HG03060 (cell line): ENCODE results near the gene COL5A1.

Experiments
- ATAC-seq: cut with Tn5 transposase; IDR thresholded peaks from one replicate; pipeline ENCODE4 v1.9.1; 2021; ENCODE audit warnings: low read depth, moderate number of reproducible peaks; ENCODE audit not compliant: unreplicated experiment

The COL5A1 gene

DNA sequence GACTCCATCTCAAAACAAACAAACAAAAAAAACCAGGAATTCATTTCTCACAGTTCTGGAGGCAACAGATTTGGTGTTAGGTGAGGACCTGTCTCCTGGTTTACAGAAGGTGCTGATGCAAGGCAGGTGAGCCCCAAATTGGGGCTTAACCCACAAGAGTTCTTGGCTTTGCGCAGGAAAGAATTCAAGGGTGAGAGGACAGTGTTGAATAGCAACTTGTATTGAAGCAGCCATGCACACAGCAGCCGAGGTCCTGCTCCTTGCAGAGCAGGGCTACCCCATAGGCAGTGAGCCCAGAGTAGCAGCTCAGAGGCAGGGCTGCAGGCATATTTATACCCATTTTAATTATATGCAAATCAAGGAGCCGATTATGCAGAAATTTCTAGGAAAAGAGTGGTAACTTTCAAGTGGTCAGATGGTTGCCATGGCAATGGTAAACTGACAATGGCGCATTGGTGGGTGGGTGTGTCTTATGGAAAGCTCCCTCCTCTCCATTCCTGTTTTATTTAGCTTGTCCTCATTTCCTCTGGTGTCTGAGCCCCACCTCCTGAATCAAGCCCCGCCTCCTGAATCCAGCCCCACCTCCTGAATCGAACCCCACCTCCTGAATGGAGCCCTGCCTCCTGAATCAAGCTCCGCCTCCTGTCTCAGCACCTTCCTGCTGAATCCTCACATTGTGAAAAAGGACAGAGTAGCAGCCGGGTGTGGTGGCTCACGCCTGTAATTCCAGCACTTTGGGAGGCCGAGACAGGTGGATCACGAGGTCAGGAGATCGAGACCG lies 34.5 kb upstream of the COL5A1 start:
- no peak for ATAC-seq

DNA sequence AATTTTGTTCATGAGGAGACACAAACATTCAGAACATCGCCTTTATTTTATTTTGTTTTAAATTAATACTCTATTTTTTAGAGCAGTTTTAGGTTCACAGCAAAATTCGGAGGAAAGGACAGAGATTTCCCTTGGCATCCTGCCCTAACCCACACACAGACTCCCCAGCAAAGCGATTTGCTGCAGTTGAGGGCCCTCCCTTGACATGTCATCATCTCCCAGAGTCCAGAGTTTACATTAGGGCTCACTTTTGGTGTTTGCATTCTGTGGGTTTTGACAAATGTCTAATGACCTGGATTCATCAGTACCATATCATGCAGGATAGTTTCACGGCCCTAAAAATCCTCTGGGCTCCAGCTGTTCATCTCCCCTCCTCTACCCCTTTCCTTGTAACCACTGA lies 33.6 kb upstream of the COL5A1 start:
- ATAC-seq: no peak

DNA sequence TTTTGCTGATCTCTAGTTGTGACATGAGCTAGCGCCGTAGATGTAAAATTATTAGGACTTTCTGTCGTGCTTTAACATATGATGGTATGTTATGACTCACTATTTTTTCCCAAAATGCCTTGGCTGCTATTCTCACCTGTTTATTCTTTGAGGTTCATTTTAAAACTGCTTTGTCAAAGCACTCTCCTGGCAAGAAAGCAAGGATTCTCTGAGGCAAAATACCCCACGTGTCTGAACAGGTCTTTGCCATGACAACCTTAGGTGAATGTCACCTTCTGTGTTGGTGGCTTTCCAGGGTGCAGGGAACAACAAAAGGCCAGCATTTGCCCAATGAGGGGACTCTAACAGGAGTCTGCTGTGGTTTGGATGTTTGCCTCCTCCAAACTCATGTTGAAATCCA lies 30.6 kb upstream of the COL5A1 start:
- ATAC-seq: no peak

DNA sequence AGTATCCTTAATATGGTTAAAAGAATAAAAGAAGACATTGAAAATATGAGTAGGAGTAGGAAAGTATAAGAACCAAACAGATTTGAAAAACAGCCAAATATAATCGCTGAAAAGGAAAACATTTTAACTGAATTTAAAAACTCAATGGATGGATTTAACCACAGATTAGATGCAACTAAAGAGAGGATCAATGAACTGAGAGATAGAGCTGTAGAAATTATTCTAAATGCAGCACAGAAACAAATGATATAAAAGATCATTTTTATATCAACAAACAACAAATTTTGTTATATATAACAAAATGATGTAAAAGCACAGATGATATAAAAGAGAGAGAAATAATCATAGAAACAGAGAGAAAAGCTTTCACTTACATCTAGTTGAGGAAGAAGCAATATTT lies 29.3 kb upstream of the COL5A1 start:
- ATAC-seq: no peak

DNA sequence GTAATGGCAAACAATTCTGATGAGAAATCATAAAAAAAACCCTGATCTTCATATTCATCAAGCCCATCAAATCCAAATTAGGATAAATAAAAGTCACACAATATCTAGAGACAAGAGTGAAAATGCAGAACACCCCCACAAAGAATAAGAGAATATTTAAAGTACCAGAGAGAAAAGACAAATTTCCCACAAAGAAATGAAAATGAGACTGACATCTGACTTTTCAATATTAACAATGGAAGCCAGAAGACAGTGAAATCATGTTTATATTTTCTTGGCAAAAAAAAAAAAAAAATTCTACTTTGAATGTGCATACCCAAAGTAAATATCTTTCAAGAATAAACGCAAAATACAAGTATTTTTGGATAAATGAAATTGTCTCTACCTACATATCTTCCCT lies 28.9 kb upstream of the COL5A1 start:
- ATAC-seq: no peak

DNA sequence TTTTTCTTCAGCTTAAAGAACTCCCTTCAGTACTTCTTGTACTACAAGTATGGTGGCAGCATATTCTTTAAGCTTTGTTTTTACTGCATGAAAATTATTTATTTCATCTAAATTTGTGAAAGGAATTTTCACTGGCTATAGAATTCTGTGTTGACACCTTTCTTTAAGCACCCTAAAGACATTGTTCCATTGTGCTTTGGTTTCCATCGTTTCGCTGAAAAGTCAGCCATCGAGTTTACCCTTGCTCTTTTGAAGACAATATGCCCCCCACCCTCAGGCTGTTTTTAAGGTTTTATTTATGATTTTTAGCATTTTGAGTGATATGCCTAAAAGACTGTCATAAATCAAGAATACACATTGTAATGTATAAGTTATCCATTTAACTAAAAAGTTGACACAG lies 27.3 kb upstream of the COL5A1 start:
- ATAC-seq: no peak

DNA sequence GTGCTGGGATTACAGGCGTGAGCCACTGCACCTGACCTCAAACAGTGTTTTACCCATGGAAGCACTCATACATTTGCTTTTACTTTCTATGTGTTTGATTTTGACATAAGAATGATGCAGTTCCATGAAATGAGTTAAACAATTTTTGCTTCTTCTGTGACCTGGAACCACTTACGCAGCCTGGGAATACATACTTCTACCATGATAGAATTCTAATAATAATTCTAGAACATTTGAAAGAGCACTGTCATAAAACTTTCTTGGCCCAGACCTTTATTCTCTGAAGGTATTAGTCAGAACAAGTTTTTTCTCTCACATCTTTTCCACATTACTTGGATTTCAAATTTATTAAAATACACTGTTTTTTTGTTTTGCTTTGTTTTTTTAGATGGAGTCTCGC lies 25.3 kb upstream of the COL5A1 start:
- no peak for ATAC-seq

DNA sequence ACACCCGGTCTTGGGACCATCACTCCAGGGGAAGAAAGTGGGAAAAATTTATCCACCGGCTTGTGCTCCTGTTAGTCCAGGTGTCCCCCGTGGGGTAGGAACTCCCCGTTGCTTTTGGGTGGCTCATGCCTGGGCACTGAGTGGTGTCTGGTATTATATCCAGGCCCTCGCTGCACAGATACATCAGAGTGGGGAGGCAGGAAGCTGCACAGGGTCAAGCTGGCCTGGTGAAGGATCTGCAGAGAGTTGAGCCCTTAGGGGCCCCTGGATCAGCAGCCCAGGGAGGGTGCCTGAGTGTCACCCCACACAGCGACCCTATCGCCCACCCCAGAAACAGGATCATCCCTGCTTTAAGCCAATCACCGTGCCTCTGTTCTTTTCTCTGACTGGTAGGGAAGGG lies 24.4 kb upstream of the COL5A1 start:
- ATAC-seq: no peak

DNA sequence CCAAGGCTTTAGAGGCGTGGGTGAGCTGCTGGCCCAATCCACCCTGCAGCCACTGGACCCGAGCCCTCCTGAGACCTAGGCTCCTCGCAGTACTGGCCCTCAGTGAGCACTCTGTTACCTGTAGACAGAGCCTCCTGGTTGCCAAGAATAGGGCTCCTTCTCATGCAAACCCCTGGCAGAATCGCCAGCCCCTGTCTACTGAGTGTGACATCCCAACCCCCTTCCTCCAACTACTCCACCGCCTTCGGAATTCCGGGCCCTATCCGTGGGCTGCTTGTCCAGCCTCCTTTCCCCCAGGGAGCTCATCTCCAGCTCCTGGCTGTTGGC lies 23.8 kb upstream of the COL5A1 start:
- no peak for ATAC-seq

DNA sequence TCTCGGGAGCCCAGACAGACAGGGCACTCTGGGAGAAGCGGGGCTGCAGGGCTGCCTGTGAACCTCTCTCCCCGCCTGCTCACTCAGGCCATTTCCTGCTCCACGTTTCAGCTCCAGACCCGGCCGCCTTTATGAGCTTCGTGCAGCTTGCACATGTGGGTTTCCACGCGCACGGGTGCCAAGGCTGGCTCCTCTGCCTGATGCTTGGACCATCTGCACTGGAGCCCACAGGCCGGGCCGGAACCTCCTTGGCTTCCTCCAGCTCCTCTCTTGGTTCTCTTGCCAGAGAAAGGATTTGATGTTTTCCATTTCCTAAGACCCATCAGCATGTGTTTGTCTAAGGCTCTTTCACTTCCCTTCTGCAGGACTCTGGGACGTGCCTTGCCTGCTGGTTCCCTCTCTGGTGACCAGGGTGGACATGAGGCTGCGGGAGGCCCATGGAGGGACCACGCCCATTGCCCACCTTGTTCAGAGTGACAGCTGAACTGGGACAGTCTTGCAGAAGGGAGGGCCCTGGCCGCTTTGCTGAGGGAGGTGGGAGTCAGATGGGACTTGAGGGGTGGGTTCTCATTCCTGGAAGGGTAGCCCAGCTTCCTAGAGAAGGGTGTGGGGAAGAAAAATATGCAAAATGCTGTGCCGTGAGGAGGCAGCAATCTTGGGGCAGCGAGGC lies 23.3 kb upstream of the COL5A1 start:
- ATAC-seq: no peak

DNA sequence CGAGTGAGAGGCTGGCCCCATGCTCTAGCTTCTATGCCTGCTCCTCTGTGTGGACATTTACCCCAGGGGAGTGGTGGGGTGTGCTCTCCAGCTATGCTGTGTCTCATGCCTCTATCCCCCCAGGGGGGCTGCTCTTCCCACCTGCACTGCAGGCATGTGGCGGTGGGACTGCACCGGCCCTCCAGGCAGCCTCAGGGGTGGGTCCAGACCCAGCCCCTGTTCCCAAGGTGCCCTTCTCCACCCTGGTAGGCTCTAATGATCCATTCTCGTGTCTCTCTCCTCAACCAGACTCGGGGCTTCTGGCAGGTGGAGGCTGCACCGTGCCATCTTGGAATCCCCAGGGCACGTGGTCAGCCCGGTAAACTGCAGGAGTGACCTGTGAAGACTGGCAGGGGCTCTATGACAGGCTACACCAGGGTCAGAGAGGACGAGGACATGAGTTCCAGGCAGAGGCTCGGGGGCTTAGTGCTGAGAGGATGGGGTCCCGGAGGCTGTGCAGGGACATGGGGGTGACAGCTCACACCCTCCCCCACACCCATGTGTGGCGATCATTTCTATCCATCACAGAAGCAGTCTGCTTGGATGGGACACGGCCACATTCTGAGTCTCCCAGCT lies 22.7 kb upstream of the COL5A1 start:
- no peak for ATAC-seq

DNA sequence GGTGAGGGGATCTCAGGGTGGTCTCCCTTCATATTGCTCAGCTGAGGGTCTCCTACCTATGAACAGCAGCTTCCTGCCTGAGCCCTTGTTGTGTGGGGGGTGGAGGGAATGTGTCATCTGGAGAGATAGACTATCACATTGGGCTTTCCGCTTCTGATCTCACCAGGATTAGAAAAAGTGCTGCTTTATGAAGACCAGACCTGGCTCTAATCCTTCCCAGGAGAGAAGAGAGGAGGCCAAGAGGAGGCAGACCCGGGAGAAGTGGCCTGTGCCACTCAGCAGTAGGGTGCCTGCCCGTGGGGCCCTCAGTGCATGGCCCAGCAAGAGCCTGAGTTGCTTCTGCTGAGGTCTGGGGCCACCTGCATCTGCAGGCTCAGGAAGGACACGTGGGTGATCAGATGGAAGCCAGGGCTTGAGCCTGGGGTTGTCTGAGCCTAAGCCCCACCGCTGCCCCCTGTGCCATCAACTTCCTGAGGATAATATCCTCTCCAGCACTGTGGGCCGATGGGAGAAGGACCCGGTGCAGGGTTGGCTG lies 22.1 kb upstream of the COL5A1 start:
- ATAC-seq: no peak

DNA sequence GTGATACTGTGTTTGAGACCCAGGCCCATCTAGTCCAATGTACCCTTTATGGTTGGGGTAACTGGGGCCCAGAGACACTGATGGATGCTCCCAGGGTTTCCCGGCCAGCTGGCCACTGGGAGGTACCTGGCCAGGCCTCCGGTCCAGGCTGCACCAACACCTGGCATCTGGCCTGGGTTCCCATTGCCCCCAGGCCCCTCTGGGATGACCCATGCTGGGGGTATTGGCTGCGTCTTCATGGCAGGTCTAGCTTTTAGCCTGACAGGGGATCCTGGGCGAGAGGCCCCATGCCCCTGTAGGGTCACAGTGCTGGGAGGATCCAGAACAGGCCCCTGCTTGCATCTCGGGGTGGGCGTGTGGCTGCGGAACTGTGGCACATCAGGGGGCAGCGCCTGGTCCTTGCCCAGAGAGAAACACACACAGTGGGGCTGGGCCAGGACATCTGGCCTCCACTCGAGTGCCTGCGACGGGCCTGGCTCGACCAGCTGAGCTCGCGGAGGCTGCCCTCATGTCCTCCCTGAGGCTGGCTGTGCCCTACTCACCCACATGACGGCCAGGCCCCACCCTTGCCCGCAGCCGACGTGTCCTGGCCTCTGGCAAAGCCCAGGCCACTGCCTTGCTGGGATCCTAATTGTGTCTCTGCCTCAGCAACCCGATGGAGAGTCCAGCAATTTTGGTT lies 21.5 kb upstream of the COL5A1 start:
- no peak for ATAC-seq

DNA sequence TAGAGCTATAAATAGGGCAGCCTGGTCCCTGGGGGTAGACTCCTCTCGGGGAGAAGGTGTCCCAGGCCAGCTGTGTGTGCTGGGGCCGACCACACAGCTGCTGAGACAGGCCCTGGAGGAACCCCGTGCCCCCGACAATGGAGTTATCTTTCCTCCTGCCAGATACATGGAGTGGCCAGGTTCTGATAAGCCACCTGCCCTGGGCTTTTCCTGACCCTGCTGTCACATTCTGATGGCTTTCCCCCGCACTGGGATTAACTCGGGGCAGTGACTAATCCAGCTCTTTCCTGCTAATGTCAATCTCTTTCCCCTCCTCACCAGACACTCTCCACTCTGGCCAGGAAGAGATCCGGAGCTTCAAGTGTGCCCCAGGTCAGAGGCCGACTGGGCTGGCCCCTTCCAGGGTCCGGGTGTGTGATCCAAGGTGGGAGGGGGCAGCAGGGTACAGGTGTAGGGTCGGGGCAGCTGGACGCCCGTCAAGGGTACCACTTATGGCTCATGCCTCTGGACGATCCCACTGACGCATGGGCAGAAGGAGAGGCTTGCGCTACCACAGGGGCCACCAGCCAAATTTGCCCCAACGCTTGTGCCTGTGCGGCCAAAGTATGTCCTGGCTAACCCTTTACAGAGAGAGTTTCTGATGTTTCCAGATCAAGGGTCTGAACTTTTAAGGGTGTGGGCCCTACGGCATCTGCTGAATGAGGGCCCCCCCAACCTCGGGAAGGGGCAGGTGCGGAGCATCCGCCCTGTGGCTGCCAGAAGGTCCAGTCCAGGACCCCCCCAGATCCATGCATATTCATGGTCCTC lies 20.6 kb upstream of the COL5A1 start:
- ATAC-seq: no peak

DNA sequence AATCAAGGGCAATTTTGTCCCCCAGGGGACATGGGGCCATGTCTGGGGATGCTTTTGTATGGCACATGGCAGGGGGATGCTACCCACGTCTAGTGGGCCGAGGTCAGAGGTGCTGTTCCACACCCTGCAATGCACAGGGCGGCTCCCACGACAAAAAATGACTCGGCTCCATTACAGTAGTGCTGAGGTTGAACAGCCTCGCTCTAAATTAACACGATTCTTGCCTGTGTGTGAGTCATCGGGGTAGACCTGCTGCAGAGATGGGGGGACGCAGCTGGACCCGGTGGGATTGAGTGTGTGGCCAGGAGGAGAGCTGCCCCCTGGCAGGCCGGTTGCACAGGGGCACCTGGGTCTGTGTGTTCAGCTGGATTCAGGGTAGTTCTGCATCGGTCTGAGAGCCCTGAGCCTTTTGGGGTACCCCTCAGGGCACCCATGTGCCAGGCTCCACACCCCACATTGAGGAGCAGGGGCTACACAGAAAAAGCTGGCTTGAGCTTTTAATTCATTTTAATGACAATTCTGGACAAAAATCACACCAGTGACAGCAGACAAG lies 20.0 kb upstream of the COL5A1 start:
- ATAC-seq: no peak

DNA sequence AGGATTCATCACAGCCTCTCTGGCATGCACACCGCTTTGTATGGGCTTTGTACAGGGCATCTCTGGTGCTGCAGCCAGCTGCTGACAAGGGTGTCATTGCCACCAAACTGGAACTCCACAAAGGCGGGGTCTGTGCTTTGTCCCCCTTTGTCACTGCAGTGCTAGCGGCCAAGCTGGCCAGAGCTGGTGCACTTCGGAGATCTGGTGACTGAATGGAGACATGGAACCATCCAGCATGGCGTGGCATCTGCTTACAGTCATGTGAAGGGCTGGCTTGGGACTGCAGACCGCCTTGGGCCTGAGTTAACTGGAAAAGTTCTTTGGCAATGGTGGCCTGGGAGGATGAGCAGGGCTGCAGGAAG lies 18.7 kb upstream of the COL5A1 start:
- ATAC-seq: no peak

DNA sequence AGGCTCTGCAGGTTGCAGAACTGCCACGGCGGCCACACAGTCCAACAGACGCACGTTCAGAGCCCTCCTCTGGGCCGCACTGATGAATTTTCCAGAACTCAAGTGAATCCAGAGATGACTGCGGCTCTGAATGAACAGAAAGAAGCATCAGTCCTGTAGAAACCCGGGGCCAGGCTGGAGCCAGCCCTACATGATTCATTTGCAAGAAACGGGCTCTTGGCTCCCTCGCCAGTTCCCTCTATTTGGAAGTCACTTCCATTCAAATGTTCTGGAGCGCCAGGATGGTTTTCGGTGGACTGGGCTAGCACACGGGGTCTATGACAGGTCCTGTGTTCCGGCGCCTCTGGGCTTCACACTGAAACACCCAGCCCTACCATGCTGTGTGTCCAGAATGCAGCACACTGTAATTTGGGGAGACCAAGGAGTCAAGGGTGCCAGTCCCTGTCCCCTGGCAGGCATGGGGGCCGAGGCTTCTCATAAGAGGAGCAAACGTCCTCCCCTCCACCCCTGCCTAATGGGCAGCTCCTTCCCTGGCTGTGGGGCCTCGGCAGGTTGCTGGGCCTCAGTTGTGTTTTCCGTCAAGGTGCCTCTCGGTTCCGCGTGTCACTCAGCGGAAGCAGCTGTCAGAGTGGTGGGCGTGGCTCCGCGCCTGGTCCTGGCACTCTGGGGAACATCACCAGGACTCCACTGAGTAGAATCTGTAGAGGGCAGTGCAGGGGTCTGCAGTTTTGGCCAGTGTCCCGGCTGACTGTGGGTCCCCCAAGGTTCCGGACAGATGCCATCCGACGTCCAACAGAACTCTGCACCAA lies 18.1 kb upstream of the COL5A1 start:
- ATAC-seq: no peak

DNA sequence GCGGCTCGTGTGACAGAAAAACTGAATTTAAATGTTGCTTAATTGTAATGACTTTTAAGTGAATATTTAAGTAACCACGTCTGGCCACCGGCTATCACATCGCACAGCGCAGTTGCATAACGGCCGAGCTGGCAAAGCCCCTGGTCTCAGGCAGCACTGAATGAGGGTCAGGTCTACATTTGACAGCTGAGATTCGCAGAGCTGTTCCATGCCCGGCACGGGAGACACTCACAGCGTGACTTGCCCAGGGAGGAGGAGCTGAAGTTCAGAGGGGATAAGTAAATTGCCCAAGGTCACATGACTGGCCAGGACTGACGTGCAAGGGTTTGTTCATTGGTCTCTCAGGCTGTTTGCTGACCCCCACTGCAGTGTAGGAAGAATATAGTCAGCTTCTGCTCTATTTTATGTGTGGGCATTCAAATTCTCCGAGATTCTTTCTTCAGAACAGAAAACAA lies 17.4 kb upstream of the COL5A1 start:
- no peak for ATAC-seq

DNA sequence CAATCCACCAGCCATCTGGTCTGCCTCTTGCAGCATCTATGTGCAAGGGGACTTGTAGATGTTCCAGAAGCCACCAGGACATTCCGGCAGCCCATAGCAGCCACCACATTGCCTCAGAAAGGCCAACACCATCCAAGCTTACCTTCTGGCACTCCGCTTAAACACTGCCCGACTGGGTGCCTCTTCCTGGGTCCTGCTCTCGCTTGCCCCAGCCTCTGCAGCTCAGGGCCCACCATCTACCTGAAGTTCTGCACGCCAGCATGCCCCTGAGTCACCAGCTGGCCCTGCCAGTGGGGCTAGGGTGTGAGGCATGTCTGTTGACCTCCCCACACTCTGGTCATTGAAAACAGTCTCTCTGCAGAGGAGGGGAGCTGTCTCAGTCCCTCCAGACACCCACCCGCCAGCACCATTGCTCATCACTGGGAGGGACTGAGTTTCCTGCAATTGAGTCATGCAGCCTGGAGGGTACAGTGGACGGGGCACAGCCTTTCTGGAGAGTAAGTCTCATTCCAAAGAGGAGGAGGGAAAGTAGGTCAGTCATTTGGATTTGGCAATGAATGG lies 16.9 kb upstream of the COL5A1 start:
- no peak for ATAC-seq
